Dendritic cell treated with granulocyte-macrophage colony-stimulating factor and Interleukin-4, amounts not matched to agents 40 ng/mL and 50 ng/mL, for 4 days (primary cell): ENCODE data around the gene PAQR9.
A peak's percentile ranks its signal among the peaks of the same experiment; 100 is the strongest.

Experiments used
- H3K27ac Mint-ChIP-seq: one replicate; pipeline ENCODE4 v1.8.0; 2022; ENCODE audit warnings: mild to moderate bottlenecking, mixed read lengths
- H3K27me3 Mint-ChIP-seq: one replicate; pipeline ENCODE4 v1.8.0; 2022; ENCODE audit warnings: mild to moderate bottlenecking, mixed read lengths
- H3K36me3 Mint-ChIP-seq: one replicate; pipeline ENCODE4 v1.8.0; 2022; ENCODE audit warnings: low read depth, mixed read lengths
- H3K4me1 Mint-ChIP-seq: one replicate; pipeline ENCODE4 v1.8.0; 2022; ENCODE audit warnings: low read depth, mixed read lengths
- H3K4me3 Mint-ChIP-seq: one replicate; pipeline ENCODE4 v1.8.0; 2022; ENCODE audit warnings: mild to moderate bottlenecking, moderate library complexity, mixed read lengths
- H3K9me3 Mint-ChIP-seq: one replicate; pipeline ENCODE4 v1.8.0; 2022; ENCODE audit warnings: mixed read lengths
- intact Hi-C: fragments of 100-400 bp; cut with micrococcal nuclease; formaldehyde crosslinking; loops from one replicate; pipeline ENCODE4 v1.15.0; 2022

Gene PAQR9

GRCh38 chr3:142963516-142964448 lies at the start of gene PAQR9:
PAQR9 (minus strand) TSS chr3:142963674; CDS start chr3:142963336, 338 bp downstream.
- H3K27ac Mint-ChIP-seq: no peak within 1 kb of the TSS
- intact Hi-C loops: no loop called here
- H3K4me3 Mint-ChIP-seq: peak within 1 kb of the TSS; percentile 67
- H3K27me3 Mint-ChIP-seq: peaks cover 59% of the 10 kb centered on the region
- no peaks in the 10 kb centered on the region for H3K9me3 Mint-ChIP-seq
- H3K36me3 Mint-ChIP-seq: no peaks in the 10 kb centered on the region
- peaks cover 10% of the 10 kb centered on the region for H3K4me1 Mint-ChIP-seq

GRCh38 chr3:143011705-143012104 lies 48.2 kb upstream of the PAQR9 start:
- H3K9me3 Mint-ChIP-seq: no peaks in the 10 kb centered on the region
- H3K36me3 Mint-ChIP-seq: peaks cover 30% of the 10 kb centered on the region
- H3K4me1 Mint-ChIP-seq: peaks cover 21% of the 10 kb centered on the region

GRCh38 chr3:143010024-143010423 lies 46.5 kb upstream of the PAQR9 start:
- intact Hi-C loops: no loop called here
- H3K27ac Mint-ChIP-seq: no peak overlapping the region
- no peaks in the 10 kb centered on the region for H3K9me3 Mint-ChIP-seq
- no peak overlapping the region for H3K4me3 Mint-ChIP-seq
- H3K36me3 Mint-ChIP-seq: peaks cover 18% of the 10 kb centered on the region
- no peaks in the 10 kb centered on the region for H3K27me3 Mint-ChIP-seq
- H3K4me1 Mint-ChIP-seq: peaks cover 28% of the 10 kb centered on the region

More at GRCh38 chr3:143011705-143012104, 48.2 kb upstream of the PAQR9 start:
- no peak overlapping the region for H3K27ac Mint-ChIP-seq
- intact Hi-C loops: no loop called here
- H3K4me3 Mint-ChIP-seq: no peak overlapping the region
- no peaks in the 10 kb centered on the region for H3K27me3 Mint-ChIP-seq

- H3K27ac Mint-ChIP-seq: no peak overlapping the region
- peaks cover 16% of the 10 kb centered on the region for H3K36me3 Mint-ChIP-seq
- H3K9me3 Mint-ChIP-seq: no peaks in the 10 kb centered on the region
- H3K4me3 Mint-ChIP-seq: no peak overlapping the region
- no peaks in the 10 kb centered on the region for H3K27me3 Mint-ChIP-seq
- intact Hi-C loops: no loop called here
- H3K4me1 Mint-ChIP-seq: peaks cover 51% of the 10 kb centered on the region
Observed at GRCh38 chr3:143004823-143005222, 41.3 kb upstream of the PAQR9 start.

- Mint-ChIP-seq H3K4me1 (peaks cover 44% of the 10 kb centered on the region), H3K4me3 (peak overlapping the region; percentile 81)
- intact Hi-C loops: no loop called here
Observed at GRCh38 chr3:143002727-143003126, 39.3 kb upstream of the PAQR9 start.

GRCh38 chr3:143002083-143002712 lies 38.7 kb upstream of the PAQR9 start:
- Mint-ChIP-seq H3K27ac (peak overlapping the region; percentile 97), H3K36me3 (peaks cover 16% of the 10 kb centered on the region), H3K4me1 (peaks cover 39% of the 10 kb centered on the region), H3K27me3 (no peaks in the 10 kb centered on the region), H3K4me3 (peak overlapping the region; percentile 81), H3K9me3 (no peaks in the 10 kb centered on the region)
- intact Hi-C loops: no loop called here

More at GRCh38 chr3:143002727-143003126, 39.3 kb upstream of the PAQR9 start:
- H3K36me3 Mint-ChIP-seq: peaks cover 16% of the 10 kb centered on the region
- H3K9me3 Mint-ChIP-seq: no peaks in the 10 kb centered on the region
- no peaks in the 10 kb centered on the region for H3K27me3 Mint-ChIP-seq
- H3K27ac Mint-ChIP-seq: peak overlapping the region; percentile 97

GRCh38 chr3:143001369-143002082 lies 38.1 kb upstream of the PAQR9 start, which contains the start of gene U2SURP:
U2SURP (plus strand) TSS chr3:143001570; CDS start chr3:143001629, 59 bp downstream.
- no peaks in the 10 kb centered on the region for H3K9me3 Mint-ChIP-seq
- H3K36me3 Mint-ChIP-seq: peaks cover 16% of the 10 kb centered on the region
- peak within 1 kb of the TSS; percentile 97 for H3K27ac Mint-ChIP-seq
- H3K4me3 Mint-ChIP-seq: peak within 1 kb of the TSS; percentile 81
- no peaks in the 10 kb centered on the region for H3K27me3 Mint-ChIP-seq
- intact Hi-C loops: loop anchor here (1.0 to 2.0 kb wide), 2 partner anchors 423 to 555 kb away; partner anchors contain the start of gene ATR
- peaks cover 32% of the 10 kb centered on the region for H3K4me1 Mint-ChIP-seq

GRCh38 chr3:143001034-143001368 lies 37.5 kb upstream of the PAQR9 start:
- Mint-ChIP-seq H3K4me3 (peak overlapping the region; percentile 81), H3K36me3 (peaks cover 16% of the 10 kb centered on the region), H3K9me3 (no peaks in the 10 kb centered on the region), H3K27me3 (peaks cover 2% of the 10 kb centered on the region), H3K27ac (peak overlapping the region; percentile 97), H3K4me1 (peaks cover 27% of the 10 kb centered on the region)
- intact Hi-C loops: loop anchor here (1.0 to 2.0 kb wide), 2 partner anchors 423 to 554 kb away; partner anchors contain the start of gene ATR

- Mint-ChIP-seq H3K9me3 (no peaks in the 10 kb centered on the region), H3K27ac (peak overlapping the region; percentile 97), H3K27me3 (peaks cover 2% of the 10 kb centered on the region), H3K36me3 (peaks cover 16% of the 10 kb centered on the region), H3K4me1 (peaks cover 27% of the 10 kb centered on the region), H3K4me3 (peak overlapping the region; percentile 81)
- intact Hi-C loops: loop anchor here (2.0 kb wide), 1 partner anchor 554 kb away; no protein-coding TSS in a partner anchor
Observed at GRCh38 chr3:143000528-143000927, 37.1 kb upstream of the PAQR9 start.

GRCh38 chr3:142999881-143000280 lies 36.4 kb upstream of the PAQR9 start:
- Mint-ChIP-seq H3K27me3 (peaks cover 2% of the 10 kb centered on the region), H3K27ac (peak overlapping the region; percentile 97), H3K4me3 (no peak overlapping the region), H3K4me1 (peaks cover 26% of the 10 kb centered on the region), H3K36me3 (peaks cover 16% of the 10 kb centered on the region), H3K9me3 (no peaks in the 10 kb centered on the region)
- intact Hi-C loops: loop anchor here (2.0 kb wide), 1 partner anchor 553 kb away; no protein-coding TSS in a partner anchor

- H3K9me3 Mint-ChIP-seq: no peaks in the 10 kb centered on the region
- intact Hi-C loops: no loop called here
- no peak overlapping the region for H3K4me3 Mint-ChIP-seq
Observed at GRCh38 chr3:142998439-142998838, 35.0 kb upstream of the PAQR9 start.

GRCh38 chr3:142997330-142997729 lies 33.9 kb upstream of the PAQR9 start:
- H3K4me3 Mint-ChIP-seq: no peak overlapping the region
- peaks cover 19% of the 10 kb centered on the region for H3K4me1 Mint-ChIP-seq
- no peak overlapping the region for H3K27ac Mint-ChIP-seq
- peaks cover 16% of the 10 kb centered on the region for H3K36me3 Mint-ChIP-seq
- H3K9me3 Mint-ChIP-seq: no peaks in the 10 kb centered on the region
- H3K27me3 Mint-ChIP-seq: peaks cover 2% of the 10 kb centered on the region
- intact Hi-C loops: no loop called here

More at GRCh38 chr3:142998439-142998838, 35.0 kb upstream of the PAQR9 start:
- H3K27ac Mint-ChIP-seq: no peak overlapping the region
- peaks cover 21% of the 10 kb centered on the region for H3K4me1 Mint-ChIP-seq
- peaks cover 16% of the 10 kb centered on the region for H3K36me3 Mint-ChIP-seq
- peaks cover 2% of the 10 kb centered on the region for H3K27me3 Mint-ChIP-seq

- peaks cover 6% of the 10 kb centered on the region for H3K4me1 Mint-ChIP-seq
- intact Hi-C loops: loop anchor here (1.0 to 5.0 kb wide), 2 partner anchors 62 to 166 kb away; no protein-coding TSS in a partner anchor
- H3K9me3 Mint-ChIP-seq: peaks cover 13% of the 10 kb centered on the region
- peaks cover 2% of the 10 kb centered on the region for H3K27me3 Mint-ChIP-seq
- H3K27ac Mint-ChIP-seq: no peak overlapping the region
- H3K4me3 Mint-ChIP-seq: no peak overlapping the region
- H3K36me3 Mint-ChIP-seq: no peaks in the 10 kb centered on the region
Observed at GRCh38 chr3:142993958-142994442, 30.5 kb upstream of the PAQR9 start.
